DND-41 (cell line): ENCODE measurements around the gene DLG1.

Experiments
- CTCF ChIP-seq: IDR thresholded peaks from 2 replicates; pipeline ENCODE4 v1.5.1; 2012; ENCODE audit warnings: borderline replicate concordance, low read length, moderate library complexity, mild to moderate bottlenecking; ENCODE audit not compliant: poor library complexity, severe bottlenecking; ENCODE audit errors: extremely low read depth
- EZH2 ChIP-seq: IDR thresholded peaks from 3 replicates; pipeline ENCODE4 v1.6.1; 2012; ENCODE audit warnings: borderline replicate concordance, low read depth, mild to moderate bottlenecking, moderate library complexity, low read length, inconsistent platforms; ENCODE audit not compliant: severe bottlenecking

- TF ChIP-seq CTCF (no peak), EZH2 (no peak)
These were observed 214.9 kb downstream of the DLG1 start for GRCh38 chr3:197083486-197083885.
